ENCODE results near the gene ARRDC4. TPM values are rescaled to one million over a fixed set of nuclear protein-coding genes. Genes with fewer than 3 reads are reported as not detected.

The ARRDC4 gene
- total and polyA plus RNA-seq, 4 donors: 16.5 to 41.5 (median 19.4) TPM

GRCh38 chr15:98003996-98004395, 43.5 kb downstream of the ARRDC4 start:
- 64 to 69% methylated on average over 3 of the region's 3 CpGs for WGBS, 2 donors
- TF ChIP-seq CTCF (IDR thresholded peaks at IDR 0.05; ENCODE audit: control extremely low read depth, extremely low read depth): no peak

GRCh38 chr15:98005659-98006058, 45.2 kb downstream of the ARRDC4 start:
- Histone ChIP-seq H3K9me3 (ENCODE audit: control insufficient read depth in 4 of 4, insufficient read depth in 3 of 4, low read length in 3 of 4) (peaks cover 0 to 3% (median 0%) of the 10 kb centered on the region in 4 donors), H3K27ac (ENCODE audit: low read depth in 1 of 2, low read length in 1 of 2) (no peak overlapping the region), H3K36me3 (ENCODE audit: control insufficient read depth in 4 of 4, insufficient read depth in 4 of 4, low read length in 4 of 4) (no peaks in the 10 kb centered on the region), H3K4me1 (ENCODE audit: control insufficient read depth in 5 of 5, insufficient read depth in 5 of 5, low read length in 5 of 5) (peaks cover 0 to 2% (median 0%) of the 10 kb centered on the region in 5 donors), H3K9ac (ENCODE audit: insufficient read depth in 1 of 2, low read length in 2 of 2) (no peak overlapping the region), H3K27me3 (ENCODE audit: control insufficient read depth in 3 of 3, insufficient read depth in 3 of 3, low read length in 2 of 3) (no peaks in the 10 kb centered on the region), H3K4me3 (no peak overlapping the region)
- WGBS, 2 donors: 76 to 81% methylated on average over 9 of the region's 9 CpGs
- ATAC-seq (ENCODE audit: insufficient read depth, low FRiP score): no peak
- no peak for TF ChIP-seq CTCF (IDR thresholded peaks at IDR 0.05; ENCODE audit: control extremely low read depth, extremely low read depth)
- DNase-seq: no peak

More at GRCh38 chr15:98003996-98004395, 43.5 kb downstream of the ARRDC4 start:
- Histone ChIP-seq H3K36me3 (ENCODE audit: control insufficient read depth in 4 of 4, insufficient read depth in 4 of 4, low read length in 4 of 4) (no peaks in the 10 kb centered on the region), H3K9me3 (ENCODE audit: control insufficient read depth in 4 of 4, insufficient read depth in 3 of 4, low read length in 3 of 4) (peaks cover 0 to 3% (median 0%) of the 10 kb centered on the region in 4 donors), H3K27me3 (ENCODE audit: control insufficient read depth in 3 of 3, insufficient read depth in 3 of 3, low read length in 2 of 3) (no peaks in the 10 kb centered on the region), H3K27ac (ENCODE audit: low read depth in 1 of 2, low read length in 1 of 2) (no peak overlapping the region), H3K9ac (ENCODE audit: insufficient read depth in 1 of 2, low read length in 2 of 2) (no peak overlapping the region), H3K4me1 (ENCODE audit: control insufficient read depth in 5 of 5, insufficient read depth in 5 of 5, low read length in 5 of 5) (peaks cover 0 to 2% (median 0%) of the 10 kb centered on the region in 5 donors), H3K4me3 (no peak overlapping the region)
- DNase-seq: no peak
- ATAC-seq (ENCODE audit: insufficient read depth, low FRiP score): no peak

- no peak overlapping the region for H3K4me3 ChIP-seq
- DNase-seq (no peak), ATAC-seq (ENCODE audit: insufficient read depth, low FRiP score) (no peak)
- TF ChIP-seq CTCF (IDR thresholded peaks at IDR 0.05; ENCODE audit: control extremely low read depth, extremely low read depth): no peak
- WGBS, 2 donors: 74 to 78% methylated on average over 4 of the region's 4 CpGs
- H3K27ac ChIP-seq (ENCODE audit: low read depth in 1 of 2, low read length in 1 of 2): no peak overlapping the region
- no peaks in the 10 kb centered on the region for H3K4me1 ChIP-seq (ENCODE audit: control insufficient read depth in 5 of 5, insufficient read depth in 5 of 5, low read length in 5 of 5)
- no peaks in the 10 kb centered on the region for H3K36me3 ChIP-seq (ENCODE audit: control insufficient read depth in 4 of 4, insufficient read depth in 4 of 4, low read length in 4 of 4)
- H3K9ac ChIP-seq (ENCODE audit: insufficient read depth in 1 of 2, low read length in 2 of 2): no peak overlapping the region
- H3K9me3 ChIP-seq (ENCODE audit: control insufficient read depth in 4 of 4, insufficient read depth in 3 of 4, low read length in 3 of 4): no peaks in the 10 kb centered on the region
- no peaks in the 10 kb centered on the region for H3K27me3 ChIP-seq (ENCODE audit: control insufficient read depth in 3 of 3, insufficient read depth in 3 of 3, low read length in 2 of 3)
Measured at GRCh38 chr15:98009169-98009568, 48.7 kb downstream of the ARRDC4 start.

- no peaks in the 10 kb centered on the region for H3K9me3 ChIP-seq (ENCODE audit: control insufficient read depth in 4 of 4, insufficient read depth in 3 of 4, low read length in 3 of 4)
- no peaks in the 10 kb centered on the region for H3K36me3 ChIP-seq (ENCODE audit: control insufficient read depth in 4 of 4, insufficient read depth in 4 of 4, low read length in 4 of 4)
- no peak for TF ChIP-seq CTCF (IDR thresholded peaks at IDR 0.05; ENCODE audit: control extremely low read depth, extremely low read depth)
- H3K27me3 ChIP-seq (ENCODE audit: control insufficient read depth in 3 of 3, insufficient read depth in 3 of 3, low read length in 2 of 3): no peaks in the 10 kb centered on the region
- no peak overlapping the region for H3K4me3 ChIP-seq
- no peak overlapping the region for H3K9ac ChIP-seq (ENCODE audit: insufficient read depth in 1 of 2, low read length in 2 of 2)
- WGBS, 2 donors: 45 to 50% methylated on average over 6 of the region's 6 CpGs
- no peak overlapping the region for H3K27ac ChIP-seq (ENCODE audit: low read depth in 1 of 2, low read length in 1 of 2)
- no peaks in the 10 kb centered on the region for H3K4me1 ChIP-seq (ENCODE audit: control insufficient read depth in 5 of 5, insufficient read depth in 5 of 5, low read length in 5 of 5)
- DNase-seq: no peak
- no peak for ATAC-seq (ENCODE audit: insufficient read depth, low FRiP score)
Measured at GRCh38 chr15:98009971-98010370, 49.5 kb downstream of the ARRDC4 start.
